Measurements from ENCODE around the gene KLRG1.

KLRG1 gene

DNA sequence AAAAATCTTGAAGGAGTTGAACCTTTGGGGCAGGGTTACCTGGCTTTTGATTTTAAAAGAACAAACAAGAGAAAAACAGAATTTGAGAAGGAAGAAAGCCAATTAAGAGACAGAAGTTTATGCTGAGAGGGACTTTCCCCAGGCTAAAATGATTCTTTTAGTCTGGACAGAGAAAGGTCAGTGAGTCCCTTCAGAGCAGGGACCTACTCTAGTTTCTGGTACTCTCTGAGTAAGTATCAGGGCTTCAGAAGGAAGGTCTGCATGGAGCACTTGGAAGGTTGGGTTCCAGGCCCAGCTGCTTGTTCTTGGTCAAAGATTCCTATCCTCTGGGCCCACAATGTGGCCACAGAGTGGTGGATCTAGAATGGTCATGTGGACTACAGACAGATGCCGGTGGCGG lies 59.6 kb downstream of the KLRG1 start:
- Histone ChIP-seq H3K36me3 (ENCODE audit: insufficient read depth, low read length) (no peaks in the 10 kb centered on the region), H3K27me3 (ENCODE audit: control insufficient read depth in 1 of 2, insufficient read depth in 2 of 2, low read length in 2 of 2) (no peaks in the 10 kb centered on the region), H3K27ac (ENCODE audit: low read depth, low read length) (no peak overlapping the region), H3K4me1 (ENCODE audit: insufficient read depth, low read length) (no peaks in the 10 kb centered on the region), H3K4me3 (ENCODE audit: low read depth in 1 of 2, low read length in 2 of 2) (no peak overlapping the region), H3K9ac (ENCODE audit: low read length) (no peak overlapping the region), H3K9me3 (ENCODE audit: low read length) (no peaks in the 10 kb centered on the region)

GRCh38 chr12:9049520-9050133 lies 60.3 kb downstream of the KLRG1 start:
- Histone ChIP-seq H3K4me3 (ENCODE audit: low read depth in 1 of 2, low read length in 2 of 2) (no peak overlapping the region), H3K9me3 (ENCODE audit: low read length) (no peaks in the 10 kb centered on the region), H3K27me3 (ENCODE audit: control insufficient read depth in 1 of 2, insufficient read depth in 2 of 2, low read length in 2 of 2) (no peaks in the 10 kb centered on the region), H3K27ac (ENCODE audit: low read depth, low read length) (no peak overlapping the region), H3K36me3 (ENCODE audit: insufficient read depth, low read length) (no peaks in the 10 kb centered on the region), H3K4me1 (ENCODE audit: insufficient read depth, low read length) (no peaks in the 10 kb centered on the region), H3K9ac (ENCODE audit: low read length) (no peak overlapping the region)

GRCh38 chr12:9050521-9051157 lies 61.3 kb downstream of the KLRG1 start:
- Histone ChIP-seq H3K9me3 (ENCODE audit: low read length) (no peaks in the 10 kb centered on the region), H3K4me1 (ENCODE audit: insufficient read depth, low read length) (no peaks in the 10 kb centered on the region), H3K9ac (ENCODE audit: low read length) (no peak overlapping the region), H3K36me3 (ENCODE audit: insufficient read depth, low read length) (no peaks in the 10 kb centered on the region), H3K27me3 (ENCODE audit: control insufficient read depth in 1 of 2, insufficient read depth in 2 of 2, low read length in 2 of 2) (no peaks in the 10 kb centered on the region), H3K4me3 (ENCODE audit: low read depth in 1 of 2, low read length in 2 of 2) (no peak overlapping the region), H3K27ac (ENCODE audit: low read depth, low read length) (no peak overlapping the region)

DNA sequence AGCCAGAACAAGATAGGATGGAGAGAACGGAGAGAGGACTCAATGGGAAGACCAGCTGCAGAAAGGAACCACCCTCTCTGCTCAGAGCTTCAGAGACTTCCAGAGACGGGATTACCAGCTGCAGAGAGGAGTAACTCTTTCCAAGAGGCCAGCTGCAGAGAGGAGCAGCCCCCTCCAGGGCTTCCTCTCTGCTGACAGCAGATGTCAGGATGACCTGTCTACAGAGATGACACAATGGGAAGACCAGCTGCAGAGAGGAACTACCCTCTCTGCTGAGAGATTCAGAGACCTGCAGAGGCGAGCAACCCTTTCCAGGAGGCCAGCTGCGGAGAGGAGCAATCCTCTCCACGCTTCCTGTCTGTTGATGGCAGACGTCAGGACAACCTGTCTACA lies 61.8 kb downstream of the KLRG1 start:
- Histone ChIP-seq H3K27ac (ENCODE audit: low read depth, low read length) (no peak overlapping the region), H3K27me3 (ENCODE audit: control insufficient read depth in 1 of 2, insufficient read depth in 2 of 2, low read length in 2 of 2) (no peaks in the 10 kb centered on the region), H3K9me3 (ENCODE audit: low read length) (no peaks in the 10 kb centered on the region), H3K4me3 (ENCODE audit: low read depth in 1 of 2, low read length in 2 of 2) (no peak overlapping the region), H3K36me3 (ENCODE audit: insufficient read depth, low read length) (no peaks in the 10 kb centered on the region), H3K9ac (ENCODE audit: low read length) (no peak overlapping the region), H3K4me1 (ENCODE audit: insufficient read depth, low read length) (no peaks in the 10 kb centered on the region)

GRCh38 chr12:9052610-9053009 lies 63.3 kb downstream of the KLRG1 start:
- H3K9me3 ChIP-seq (ENCODE audit: low read length): no peaks in the 10 kb centered on the region
- H3K27me3 ChIP-seq (ENCODE audit: control insufficient read depth in 1 of 2, insufficient read depth in 2 of 2, low read length in 2 of 2): no peaks in the 10 kb centered on the region
- H3K36me3 ChIP-seq (ENCODE audit: insufficient read depth, low read length): no peaks in the 10 kb centered on the region
- no peaks in the 10 kb centered on the region for H3K4me1 ChIP-seq (ENCODE audit: insufficient read depth, low read length)
- H3K27ac ChIP-seq (ENCODE audit: low read depth, low read length): no peak overlapping the region
- H3K4me3 ChIP-seq (ENCODE audit: low read depth in 1 of 2, low read length in 2 of 2): no peak overlapping the region
- no peak overlapping the region for H3K9ac ChIP-seq (ENCODE audit: low read length)

All from muscle layer of colon (tissue), 2 donors.